ENCODE measurements around the gene FAM229A. TPM values are rescaled to one million over a fixed set of nuclear protein-coding genes. Genes with fewer than 3 reads are reported as not detected.

Gene FAM229A
- total RNA-seq, 1 experiment from 2014 or later, result 5.6 TPM

- Histone ChIP-seq H3K79me1 (ENCODE audit: insufficient read depth, low read depth, low read length, poor library complexity, severe bottlenecking) (no peaks in the 10 kb centered on the region), H3T11ph (ENCODE audit: low read length) (no peak overlapping the region), H3K56ac (ENCODE audit: insufficient read length, low read depth, low read length) (no peak overlapping the region), H3K9me3 (ENCODE audit: control insufficient read depth, low read depth, low read length) (no peaks in the 10 kb centered on the region), H3K27me3 (ENCODE audit: insufficient read depth, low read length) (peaks cover 3% of the 10 kb centered on the region; the same call in 1 of the 2 replicates), H2BK20ac (ENCODE audit: low read depth, low read length, poor library complexity, severe bottlenecking) (no peak overlapping the region), H3K4me2 (ENCODE audit: insufficient read depth, insufficient read length, low read length) (no peak overlapping the region), H3K27ac (ENCODE audit: insufficient read length, low read depth, low read length) (no peak overlapping the region), H3K23ac (ENCODE audit: insufficient read length, low read depth, low read length) (no peak overlapping the region), H4K91ac (ENCODE audit: insufficient read length, low read depth, low read length) (no peak overlapping the region), H2BK12ac (ENCODE audit: insufficient read length, low read depth, low read length) (no peak overlapping the region), H4K5ac (ENCODE audit: insufficient read length, low read depth, low read length) (no peak overlapping the region), H3K9ac (ENCODE audit: extremely low read depth, insufficient read length, low read length) (no peak overlapping the region), H2BK5ac (ENCODE audit: insufficient read length, low read length) (no peak overlapping the region), H3K4ac (ENCODE audit: low read depth, low read length) (no peak overlapping the region), H4K8ac (replicated peaks; ENCODE audit: insufficient read length, low read depth, low read length) (no peak overlapping the region), H2AK5ac (ENCODE audit: insufficient read length, low read length) (no peak overlapping the region), H3K4me1 (ENCODE audit: insufficient read depth, low read length) (no peaks in the 10 kb centered on the region), H4K20me1 (ENCODE audit: control insufficient read depth, insufficient read depth, insufficient read length) (no peaks in the 10 kb centered on the region), H2BK120ac (ENCODE audit: low read depth, low read length, poor library complexity, severe bottlenecking) (no peak overlapping the region), H3K14ac (ENCODE audit: insufficient read depth, low read length) (no peak overlapping the region; the same call in 1 of the 2 replicates), H3K79me2 (ENCODE audit: insufficient read depth, low read length) (no peaks in the 10 kb centered on the region), H3K23me2 (ENCODE audit: insufficient read length, low read depth, low read length, poor library complexity, severe bottlenecking) (peaks cover 7% of the 10 kb centered on the region), H2AFZ (ENCODE audit: low read length) (no peak overlapping the region), H2BK15ac (ENCODE audit: low read depth, low read length) (no peak overlapping the region), H3K18ac (ENCODE audit: insufficient read length, low read depth, low read length) (no peak overlapping the region)
- Mint-ChIP-seq H3K9me3 (peaks cover 9 to 10% of the 10 kb centered on the region in 2 experiments), H3K36me3 (ENCODE audit: insufficient read depth in 1 of 3, low read depth in 3 of 3) (peaks cover 6 to 19% (median 9%) of the 10 kb centered on the region in 3 experiments), H3K4me3 (no peak overlapping the region; a peak in 1 of 5 replicates), H3K27ac (no peak overlapping the region), H3K4me1 (peaks cover 22 to 23% of the 10 kb centered on the region in 2 experiments), H3K27me3 (ENCODE audit: low read depth) (peaks cover 51% of the 10 kb centered on the region)
- DNase-seq, result no peak
- WGBS (ENCODE audit: extremely low coverage, insufficient read length, low lambda C conversion rate), result no CpG with 5 or more reads among the region's 8 CpGs
- no peak for TF ChIP-seq CTCF (conservative IDR thresholded peaks at IDR 0.05)
Measured at GRCh38 chr1:32349211-32349708, 13.0 kb downstream of the FAM229A start.
